WERI-Rb-1 (cell line): ENCODE results near the gene SMIM5.

ENCODE experiments used
- DNase-seq: peaks from one replicate; pipeline ENCODE4 v3.0.0-alpha.2; 2020
- H3K27ac ChIP-seq: fragments of 250-450 bp; sonication (Bioruptor Pico); 2 replicates; pipeline ENCODE4 v1.5.1; 2020; ENCODE audit warnings: mild to moderate bottlenecking, moderate library complexity
- H3K27me3 ChIP-seq: fragments of 250-450 bp; sonication (Bioruptor Pico); 2 replicates; pipeline ENCODE4 v1.5.1; 2021; ENCODE audit warnings: mild to moderate bottlenecking, low read depth, moderate library complexity; ENCODE audit not compliant: insufficient read depth, severe bottlenecking
- H3K36me3 ChIP-seq: fragments of 250-450 bp; sonication (Bioruptor Pico); 2 replicates; pipeline ENCODE4 v1.5.1; 2020; ENCODE audit warnings: mild to moderate bottlenecking, moderate library complexity
- H3K4me3 ChIP-seq: 2 replicates; pipeline ENCODE4 v1.5.1; 2011; ENCODE audit warnings: low read depth, mild to moderate bottlenecking, control low read depth, low read length
- H3K9me3 ChIP-seq: fragments of 250-450 bp; sonication (Bioruptor Pico); 2 replicates; pipeline ENCODE4 v1.5.1; 2021; ENCODE audit warnings: mild to moderate bottlenecking, moderate library complexity; ENCODE audit not compliant: severe bottlenecking
- CTCF ChIP-seq: IDR thresholded peaks from 2 replicates; pipeline ENCODE4 v1.5.1; 2011; ENCODE audit warnings: low read depth, mild to moderate bottlenecking, control low read depth, inconsistent platforms, low read length

The SMIM5 gene

GRCh38 chr17:75594499-75595283 lies 38.5 kb upstream of the SMIM5 start:
- Histone ChIP-seq H3K27ac (no peak overlapping the region), H3K4me3 (no peak overlapping the region), H3K27me3 (no peaks in the 10 kb centered on the region), H3K9me3 (no peaks in the 10 kb centered on the region), H3K36me3 (no peaks in the 10 kb centered on the region)
- 0 out of 2 replicates have a peak, but pooled peaks have one; percentile 15 for TF ChIP-seq CTCF
- no peak for DNase-seq

GRCh38 chr17:75595284-75595919 lies 37.8 kb upstream of the SMIM5 start:
- TF ChIP-seq CTCF: no peak
- Histone ChIP-seq H3K27ac (no peak overlapping the region), H3K27me3 (no peaks in the 10 kb centered on the region), H3K4me3 (no peak overlapping the region), H3K36me3 (no peaks in the 10 kb centered on the region), H3K9me3 (no peaks in the 10 kb centered on the region)
- DNase-seq: no peak

- TF ChIP-seq CTCF: no peak
- H3K9me3 ChIP-seq: no peaks in the 10 kb centered on the region
- no peak for DNase-seq
Measured at GRCh38 chr17:75595920-75596313, 37.3 kb upstream of the SMIM5 start.

GRCh38 chr17:75596320-75597087 lies 36.7 kb upstream of the SMIM5 start:
- H3K27ac ChIP-seq: no peak overlapping the region
- no peak for TF ChIP-seq CTCF
- DNase-seq: peak; percentile 61
- no peaks in the 10 kb centered on the region for H3K9me3 ChIP-seq
- H3K4me3 ChIP-seq: no peak overlapping the region
- no peaks in the 10 kb centered on the region for H3K27me3 ChIP-seq
- H3K36me3 ChIP-seq: no peaks in the 10 kb centered on the region

More at GRCh38 chr17:75595920-75596313, 37.3 kb upstream of the SMIM5 start:
- Histone ChIP-seq H3K36me3 (no peaks in the 10 kb centered on the region), H3K4me3 (no peak overlapping the region), H3K27ac (no peak overlapping the region), H3K27me3 (no peaks in the 10 kb centered on the region)

- Histone ChIP-seq H3K9me3 (no peaks in the 10 kb centered on the region), H3K27ac (no peak overlapping the region), H3K4me3 (no peak overlapping the region), H3K36me3 (no peaks in the 10 kb centered on the region), H3K27me3 (no peaks in the 10 kb centered on the region)
- peak; percentile 97 for TF ChIP-seq CTCF
- peak; percentile 80 for DNase-seq
Measured at GRCh38 chr17:75601057-75601987, 31.9 kb upstream of the SMIM5 start.
